Keratinocyte (primary cell): ENCODE measurements around the gene MTA1. TPM values are rescaled to one million over a fixed set of nuclear protein-coding genes. Genes with fewer than 3 reads are reported as not detected.

Experiments used
- DNase-seq: peaks from one replicate; pipeline ENCODE4 v3.0.0-alpha.2; 2011; ENCODE audit warnings: low read depth, missing footprints, low spot score
- FAIRE-seq: peaks from 2 replicates; lab custom pipeline; 2011; peaks lifted over from hg19 to GRCh38; lab: Jason Lieb, UNC
- H2AFZ ChIP-seq: 2 replicates; pipeline ENCODE4 v1.6.0; 2012; ENCODE audit warnings: low read length, control low read depth, inconsistent platforms; ENCODE audit not compliant: control insufficient read depth
- H3K27ac ChIP-seq: 2 replicates; pipeline ENCODE4 v1.5.1; 2011; ENCODE audit warnings: low read length; ENCODE audit not compliant: control insufficient read depth, insufficient read depth
- H3K27me3 ChIP-seq: 3 replicates; pipeline ENCODE4 v1.6.0; 2011; ENCODE audit warnings: low read length; ENCODE audit not compliant: control insufficient read depth, insufficient read depth; ENCODE audit errors: extremely low read depth
- H3K36me3 ChIP-seq, 2 experiments: 2 replicates in 1 of 2; 3 replicates in 1 of 2; pipeline ENCODE4 v1.5.1; 2011; ENCODE audit warnings: low read length in 2 of 2, mild to moderate bottlenecking in 1 of 2; ENCODE audit not compliant: control insufficient read depth in 2 of 2, insufficient read depth in 2 of 2; ENCODE audit errors: extremely low read depth in 1 of 2
- H3K4me1 ChIP-seq: 3 replicates; pipeline ENCODE4 v1.5.1; 2011; ENCODE audit warnings: low read length; ENCODE audit not compliant: control insufficient read depth, insufficient read depth; ENCODE audit errors: extremely low read depth
- H3K4me2 ChIP-seq: 3 replicates; pipeline ENCODE4 v1.6.0; 2011; ENCODE audit warnings: low read depth, low read length; ENCODE audit not compliant: control insufficient read depth, insufficient read depth; ENCODE audit errors: extremely low read depth
- H3K4me3 ChIP-seq, 3 experiments: fragments of 200-600 bp in 1 of 3; sonication (generic) in 1 of 3; 2 replicates in 2 of 3; 3 replicates in 1 of 3; pipeline ENCODE4 v1.5.1; 2011 to 2016; ENCODE audit warnings: low read length in 3 of 3, mild to moderate bottlenecking in 3 of 3, control low read depth in 2 of 3, inconsistent platforms in 1 of 3, low read depth in 1 of 3, mixed read lengths in 1 of 3, mixed run types in 1 of 3, moderate library complexity in 1 of 3; ENCODE audit not compliant: control insufficient read depth in 2 of 3, insufficient read depth in 2 of 3; ENCODE audit errors: extremely low read depth in 1 of 3
- H3K79me2 ChIP-seq: 2 replicates; pipeline ENCODE4 v1.6.0; 2012; ENCODE audit warnings: low read length; ENCODE audit not compliant: control insufficient read depth, insufficient read depth
- H3K9ac ChIP-seq: 3 replicates; pipeline ENCODE4 v1.6.0; 2011; ENCODE audit warnings: low read length; ENCODE audit not compliant: control insufficient read depth, insufficient read depth; ENCODE audit errors: extremely low read depth
- H3K9me1 ChIP-seq: 3 replicates; pipeline ENCODE4 v1.6.0; 2011; ENCODE audit warnings: low read length; ENCODE audit not compliant: control insufficient read depth, insufficient read depth; ENCODE audit errors: extremely low read depth
- H3K9me3 ChIP-seq: 2 replicates; pipeline ENCODE4 v1.5.1; 2012; ENCODE audit warnings: low read depth, low read length; ENCODE audit not compliant: control insufficient read depth
- H4K20me1 ChIP-seq: 3 replicates; pipeline ENCODE4 v1.6.0; 2011; ENCODE audit warnings: low read length; ENCODE audit not compliant: control insufficient read depth, insufficient read depth; ENCODE audit errors: extremely low read depth
- EZH2 ChIP-seq: IDR thresholded peaks from one replicate; pipeline ENCODE4 v1.6.1; 2012; ENCODE audit warnings: inconsistent platforms, mild to moderate bottlenecking, low read length, moderate library complexity
- dilution Hi-C: fragments of 300-500 bp; cut with MboI; formaldehyde crosslinking; loops from one replicate; pipeline ENCODE4 v1.7.0; 2020; ENCODE audit warnings: low sequenced_read_pairs; ENCODE audit not compliant: extremely low pct_ligation_motif_present
- polyA plus RNA-seq, 5 experiments: library from polyadenylated mRNA; depleted of rRNA in 3 of 5; stranded (reverse) in 3 of 5; stranded (forward) in 1 of 5; unstranded in 1 of 5; fragments of >200 nt; gene quantifications; 1 replicate in 1 of 5; 2 replicates in 3 of 5; 3 replicates in 1 of 5; pipeline versions ENCODE4 v1.2.1 to v1.2.3, GENCODE V29; 2011 to 2012; ENCODE audit warnings: missing spikeins in 2 of 5, low read depth in 1 of 5, low replicate concordance in 1 of 5
- TF ChIP-seq, protein P1 (sequence below), 3 experiments: IDR thresholded peaks in 1 of 3; conservative IDR thresholded peaks in 1 of 3; optimal IDR thresholded peaks in 1 of 3; 2 replicates in 2 of 3; 3 replicates in 1 of 3; pipeline versions ENCODE3 to v1.5.1; 2011; ENCODE audit warnings: low read length in 3 of 3, mild to moderate bottlenecking in 3 of 3, moderate library complexity in 2 of 3, control low read depth in 1 of 3, inconsistent platforms in 1 of 3; ENCODE audit not compliant: insufficient read depth in 2 of 3; ENCODE audit errors: extremely low read depth in 1 of 3

MTA1 gene
- polyA plus RNA-seq, 1 donor (not counting 4 experiments of a cell fraction or from before 2014, with no cell fraction given), result 33.6 TPM

DNA sequence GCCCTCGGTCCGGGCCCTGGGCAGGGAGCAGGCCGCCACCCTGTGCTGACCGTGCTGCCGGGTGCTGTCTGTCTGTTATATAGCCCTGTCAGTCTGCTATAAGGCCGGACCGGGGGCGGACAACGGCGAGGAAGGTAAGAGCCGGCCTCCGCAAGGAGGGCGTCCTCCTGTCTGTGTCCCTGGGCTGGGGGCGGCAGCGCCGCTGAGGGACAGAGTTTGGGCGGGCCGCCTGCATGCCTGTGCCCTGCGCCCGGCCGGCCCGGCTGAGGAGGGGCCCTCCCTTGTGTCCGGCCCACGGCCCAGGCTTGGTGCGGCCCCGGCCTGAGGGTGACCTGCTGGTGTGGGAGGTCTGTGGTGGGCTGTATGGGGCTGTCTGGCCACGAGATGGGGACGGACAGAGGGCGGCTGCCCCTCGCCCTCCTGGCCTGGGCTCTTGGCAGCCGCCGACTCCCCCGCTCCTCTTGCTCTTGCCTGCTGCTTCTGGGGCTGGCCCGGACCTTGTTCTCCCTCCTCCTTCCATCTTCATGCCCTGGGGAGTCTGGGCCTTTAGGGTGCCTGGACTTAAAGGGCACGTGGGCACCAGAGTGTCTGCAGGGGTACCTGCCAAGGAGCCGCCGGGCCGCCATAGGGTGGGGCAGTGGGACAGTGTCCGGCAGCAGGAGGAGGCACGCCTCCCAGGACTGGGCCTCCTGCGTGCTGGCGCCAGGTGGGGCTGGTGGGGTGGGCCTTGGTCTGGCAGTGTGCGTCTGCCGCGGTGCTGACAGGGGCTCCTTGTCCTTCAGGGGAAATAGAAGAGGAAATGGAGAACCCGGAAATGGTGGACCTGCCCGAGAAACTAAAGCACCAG, 29.9 kb downstream of the MTA1 start:
- Histone ChIP-seq H3K9me3 (no peaks in the 10 kb centered on the region), H3K4me1 (no peaks in the 10 kb centered on the region), H3K9me1 (no peaks in the 10 kb centered on the region), H3K36me3 (peaks cover 21 to 35% of the 10 kb centered on the region in 2 experiments), H4K20me1 (peaks cover 2% of the 10 kb centered on the region), H3K4me2 (no peak overlapping the region), H3K79me2 (peaks cover 15% of the 10 kb centered on the region), H3K27ac (no peak overlapping the region), H3K27me3 (no peaks in the 10 kb centered on the region), H3K4me3 (no peak overlapping the region), H3K9ac (no peak overlapping the region), H2AFZ (no peak overlapping the region)
- FAIRE-seq, result no peak
- DNase-seq, result no peak
- dilution Hi-C loops, result no loop called here
- TF ChIP-seq EZH2, result no peak
- TF ChIP-seq, protein P1, sequence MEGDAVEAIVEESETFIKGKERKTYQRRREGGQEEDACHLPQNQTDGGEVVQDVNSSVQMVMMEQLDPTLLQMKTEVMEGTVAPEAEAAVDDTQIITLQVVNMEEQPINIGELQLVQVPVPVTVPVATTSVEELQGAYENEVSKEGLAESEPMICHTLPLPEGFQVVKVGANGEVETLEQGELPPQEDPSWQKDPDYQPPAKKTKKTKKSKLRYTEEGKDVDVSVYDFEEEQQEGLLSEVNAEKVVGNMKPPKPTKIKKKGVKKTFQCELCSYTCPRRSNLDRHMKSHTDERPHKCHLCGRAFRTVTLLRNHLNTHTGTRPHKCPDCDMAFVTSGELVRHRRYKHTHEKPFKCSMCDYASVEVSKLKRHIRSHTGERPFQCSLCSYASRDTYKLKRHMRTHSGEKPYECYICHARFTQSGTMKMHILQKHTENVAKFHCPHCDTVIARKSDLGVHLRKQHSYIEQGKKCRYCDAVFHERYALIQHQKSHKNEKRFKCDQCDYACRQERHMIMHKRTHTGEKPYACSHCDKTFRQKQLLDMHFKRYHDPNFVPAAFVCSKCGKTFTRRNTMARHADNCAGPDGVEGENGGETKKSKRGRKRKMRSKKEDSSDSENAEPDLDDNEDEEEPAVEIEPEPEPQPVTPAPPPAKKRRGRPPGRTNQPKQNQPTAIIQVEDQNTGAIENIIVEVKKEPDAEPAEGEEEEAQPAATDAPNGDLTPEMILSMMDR (optimal IDR thresholded peaks at IDR 0.05 in 1 of 3, IDR thresholded peaks at IDR 0.05 in 1 of 3, conservative IDR thresholded peaks at IDR 0.05 in 1 of 3; ENCODE audit: extremely low read depth in 1 of 3, insufficient read depth in 2 of 3, low read length in 3 of 3), result no peak

GRCh38 chr14:105450123-105450505, 30.5 kb downstream of the MTA1 start:
- Histone ChIP-seq H3K27ac (no peak overlapping the region), H4K20me1 (peaks cover 2% of the 10 kb centered on the region), H3K36me3 (peaks cover 18 to 33% of the 10 kb centered on the region in 2 experiments), H2AFZ (no peak overlapping the region), H3K4me1 (no peaks in the 10 kb centered on the region), H3K27me3 (no peaks in the 10 kb centered on the region), H3K4me2 (no peak overlapping the region), H3K9me1 (no peaks in the 10 kb centered on the region), H3K79me2 (peaks cover 15% of the 10 kb centered on the region), H3K9me3 (no peaks in the 10 kb centered on the region), H3K4me3 (no peak overlapping the region), H3K9ac (no peak overlapping the region)
- FAIRE-seq (no peak), DNase-seq (no peak)
- dilution Hi-C loops, result no loop called here
- no peak for TF ChIP-seq EZH2
- TF ChIP-seq, protein P1 (optimal IDR thresholded peaks at IDR 0.05 in 1 of 3, IDR thresholded peaks at IDR 0.05 in 1 of 3, conservative IDR thresholded peaks at IDR 0.05 in 1 of 3; ENCODE audit: extremely low read depth in 1 of 3, insufficient read depth in 2 of 3, low read length in 3 of 3), result no peak
